GM13976 (cell line): ENCODE data around the gene SRXN1.
A peak's percentile ranks its signal among the peaks of the same experiment; 100 is the strongest.

ENCODE experiments used
- DNase-seq: peaks from one replicate; pipeline ENCODE4 v3.0.0; 2012; ENCODE audit warnings: low spot score
- CTCF ChIP-seq: IDR thresholded peaks from 2 replicates; pipeline ENCODE4 v1.5.1; 2012; ENCODE audit warnings: borderline replicate concordance, mild to moderate bottlenecking; ENCODE audit not compliant: insufficient read depth; ENCODE audit errors: extremely low read depth, missing control alignments, control extremely low read depth
- in situ Hi-C: fragments of 300-500 bp; cut with MboI; formaldehyde crosslinking; loops from one replicate; pipeline ENCODE4 v1.12.0; 2022; ENCODE audit warnings: low sequenced_read_pairs, mixed read lengths, inconsistent platforms; ENCODE audit not compliant: unreplicated experiment

The SRXN1 gene

GRCh38 chr20:669573-669972, 16.6 kb upstream of the SRXN1 start:
- DNase-seq, result no peak
- in situ Hi-C loops, result no loop called here
- TF ChIP-seq CTCF, result no peak

GRCh38 chr20:668638-669037, 15.6 kb upstream of the SRXN1 start:
- in situ Hi-C loops, result no loop called here
- DNase-seq, result no peak
- TF ChIP-seq CTCF, result no peak

GRCh38 chr20:668050-668449, 15.1 kb upstream of the SRXN1 start:
- in situ Hi-C loops, result no loop called here
- TF ChIP-seq CTCF, result no peak
- no peak for DNase-seq

GRCh38 chr20:667351-668034, 14.5 kb upstream of the SRXN1 start:
- DNase-seq, result peak; percentile 73
- in situ Hi-C loops, result no loop called here
- TF ChIP-seq CTCF, result peak; percentile 92

GRCh38 chr20:666877-667276, 13.9 kb upstream of the SRXN1 start:
- in situ Hi-C loops, result no loop called here
- DNase-seq, result no peak
- TF ChIP-seq CTCF, result no peak

- DNase-seq, result no peak
- in situ Hi-C loops, result no loop called here
- no peak for TF ChIP-seq CTCF
These were observed 12.3 kb upstream of the SRXN1 start for GRCh38 chr20:665276-665675.
